Psoas muscle (tissue), 8 donors: ENCODE results near the gene DENND1A. TPM values are rescaled to one million over a fixed set of nuclear protein-coding genes. Genes with fewer than 3 reads are reported as not detected.

ENCODE experiments used
- ATAC-seq, 4 donors: fragments of 200-7000 bp; cut with Tn5 transposase; one replicate each; pipeline ENCODE4 v1.9.1; 2020; ENCODE audit warnings: moderate library complexity in 3 of 4, mild to moderate bottlenecking in 2 of 4
- DNase-seq, 2 donors: peaks; one replicate each; pipeline ENCODE4 v3.0.0-alpha.2; 2020
- H3K27ac ChIP-seq: fragments of 200-600 bp; one replicate; pipeline ENCODE4 v1.8.0; 2022
- H3K27me3 ChIP-seq, 3 donors: fragments of 200-600 bp in 1 of 3; one replicate each; pipeline versions ENCODE4 v1.6.1 to v1.8.0; 2013 to 2022; ENCODE audit warnings: low read length in 2 of 3, mild to moderate bottlenecking in 2 of 3, moderate library complexity in 1 of 3; ENCODE audit not compliant: insufficient read depth in 3 of 3
- H3K36me3 ChIP-seq, 2 donors: fragments of 200-600 bp in 1 of 2; one replicate each; pipeline versions ENCODE4 v1.6.1 to v1.8.0; 2013 to 2022; ENCODE audit warnings: low read depth in 1 of 2, mild to moderate bottlenecking in 1 of 2, moderate library complexity in 1 of 2; ENCODE audit not compliant: insufficient read depth in 1 of 2
- H3K4me1 ChIP-seq: fragments of 200-600 bp; one replicate; pipeline ENCODE4 v1.8.0; 2022
- H3K4me3 ChIP-seq: fragments of 200-600 bp; one replicate; pipeline ENCODE4 v1.8.0; 2022; ENCODE audit warnings: mild to moderate bottlenecking
- H3K9me3 ChIP-seq: fragments of 200-600 bp; one replicate; pipeline ENCODE4 v1.8.0; 2022
- CTCF ChIP-seq: fragments of 200-600 bp; IDR thresholded peaks from one replicate; pipeline ENCODE4 v1.8.0; 2022; ENCODE audit warnings: antibody characterized with exemption
- WGBS, 3 donors: extraction: QIAGEN DNeasy Blood & Tissue Kit; methylation state at CpG; one replicate each; pipeline versions ENCODE4 v1.1.6 to v1.1.7; 2013; 5-methylcytosine and 5-hydroxymethylcytosine counted together
- intact Hi-C, 2 donors: fragments of 100-400 bp; cut with DNase I; formaldehyde crosslinking; loops; one replicate each; pipeline versions ENCODE4 v1.11.0 to v1.14.2; 2022
- polyA plus RNA-seq, 3 donors: library from polyadenylated mRNA; stranded (reverse); fragments of 200-250 nt; gene quantifications; one replicate each; pipeline ENCODE4 v1.2.3, GENCODE V29; 2013
- total RNA-seq, 4 donors: library from RNA; stranded (reverse); fragmentation: NEBNext Ultra II Directional in 2 of 4; extraction: Animal tissue kit (Norgen Biotek cat#: 25700) in 2 of 4; gene quantifications; one replicate each; pipeline versions ENCODE4 v1.2.1 to v1.2.4, GENCODE V29; 2021 to 2023
- donor health status: healthy with polysubstance abuse.
- donor health status: DM: no; HTN: no; CAD: no; lungs with moderate emphysema.
- donor health status: Bipolar disorder and iron deficiency.
- donor health status: healthy.
- donor health status: DM: yes; HTN: yes; CAD: no.
- donor health status: DM: no; HTN: no; CAD: no.
- donor health status: DM: no; HTN: no; CAD: no.
- donor health status: DM: yes; HTN: yes; CAD: no.

DENND1A gene
- total and polyA plus RNA-seq, 7 donors = 6.1 to 17.3 (median 13.9) TPM

- Histone ChIP-seq H3K27me3 (peaks cover 0 to 79% (median 27%) of the 10 kb centered on the region in 3 donors), H3K9me3 (no peaks in the 10 kb centered on the region), H3K27ac (no peak overlapping the region), H3K36me3 (no peaks in the 10 kb centered on the region), H3K4me1 (no peaks in the 10 kb centered on the region), H3K4me3 (peak overlapping the region; percentile 15)
- no peak for TF ChIP-seq CTCF
- intact Hi-C loops = no loop called here
- 30 to 54% (median 49%) methylated on average over 27 to 58 of the region's 58 CpGs for WGBS, 3 donors
- DNase-seq (no peak), ATAC-seq (no peak)
These were observed 557.0 kb downstream of the DENND1A start for GRCh38 chr9:123372766-123373446.

GRCh38 chr9:123371805-123372590, 557.9 kb downstream of the DENND1A start:
- intact Hi-C loops = no loop called here
- Histone ChIP-seq H3K9me3 (no peaks in the 10 kb centered on the region), H3K27ac (no peak overlapping the region), H3K27me3 (peaks cover 0 to 82% (median 31%) of the 10 kb centered on the region in 3 donors), H3K36me3 (no peaks in the 10 kb centered on the region), H3K4me1 (no peaks in the 10 kb centered on the region), H3K4me3 (no peak overlapping the region)
- no peak for TF ChIP-seq CTCF
- DNase-seq = no peak
- ATAC-seq = no peak
- 74 to 81% (median 79%) methylated on average over 14 of the region's 14 CpGs for WGBS, 3 donors

GRCh38 chr9:123371228-123371584, 558.7 kb downstream of the DENND1A start:
- Histone ChIP-seq H3K27ac (no peak overlapping the region), H3K4me1 (no peaks in the 10 kb centered on the region), H3K9me3 (no peaks in the 10 kb centered on the region), H3K27me3 (peaks cover 0 to 79% (median 31%) of the 10 kb centered on the region in 3 donors), H3K4me3 (no peak overlapping the region), H3K36me3 (no peaks in the 10 kb centered on the region)
- TF ChIP-seq CTCF = no peak
- intact Hi-C loops = no loop called here
- ATAC-seq (no peak), DNase-seq (no peak)
- WGBS, 3 donors = 65 to 71% (median 69%) methylated on average over 18 of the region's 18 CpGs

- 80 to 89% (median 84%) methylated on average over 27 to 29 of the region's 29 CpGs for WGBS, 3 donors
- intact Hi-C loops = no loop called here
- TF ChIP-seq CTCF = no peak
- no peak overlapping the region for H3K27ac ChIP-seq
- H3K4me3 ChIP-seq = no peak overlapping the region
- no peaks in the 10 kb centered on the region for H3K4me1 ChIP-seq
- H3K27me3 ChIP-seq = peaks cover 0 to 75% (median 28%) of the 10 kb centered on the region in 3 donors
- H3K36me3 ChIP-seq = no peaks in the 10 kb centered on the region
- no peak for ATAC-seq
- H3K9me3 ChIP-seq = no peaks in the 10 kb centered on the region
- DNase-seq = no peak
These were observed 559.2 kb downstream of the DENND1A start for GRCh38 chr9:123370526-123371227.
